ENCODE measurements around the gene CIBAR2.

Gene CIBAR2

GRCh38 chr16:85112364-85112763 is at the start of gene CIBAR2:
Gene CIBAR2, minus strand, starts transcription at chr16:85112472. Its CDS starts 120 bp downstream, at chr16:85112352.
- no peak for TF ChIP-seq CTCF (IDR thresholded peaks at IDR 0.05; ENCODE audit: low read depth, low read length)

GRCh38 chr16:85159179-85159980 is 47.1 kb upstream of the CIBAR2 start:
- TF ChIP-seq CTCF (IDR thresholded peaks at IDR 0.05; ENCODE audit: low read depth, low read length) = no peak
- no peak overlapping the region for H3K4me3 ChIP-seq (ENCODE audit: low read depth, low read length)

More at GRCh38 chr16:85112364-85112763, at the start of gene CIBAR2:
- H3K4me3 ChIP-seq (ENCODE audit: low read depth, low read length) = no peak within 1 kb of the TSS

GRCh38 chr16:85158743-85159178 is 46.5 kb upstream of the CIBAR2 start:
- no peak for TF ChIP-seq CTCF (IDR thresholded peaks at IDR 0.05; ENCODE audit: low read depth, low read length)
- H3K4me3 ChIP-seq (ENCODE audit: low read depth, low read length) = no peak overlapping the region

GRCh38 chr16:85157813-85158742 is 45.8 kb upstream of the CIBAR2 start:
- TF ChIP-seq CTCF (IDR thresholded peaks at IDR 0.05; ENCODE audit: low read depth, low read length) = no peak
- H3K4me3 ChIP-seq (ENCODE audit: low read depth, low read length) = no peak overlapping the region

GRCh38 chr16:85157372-85157771 is 45.1 kb upstream of the CIBAR2 start:
- no peak overlapping the region for H3K4me3 ChIP-seq (ENCODE audit: low read depth, low read length)
- no peak for TF ChIP-seq CTCF (IDR thresholded peaks at IDR 0.05; ENCODE audit: low read depth, low read length)

- no peak overlapping the region for H3K4me3 ChIP-seq (ENCODE audit: low read depth, low read length)
- no peak for TF ChIP-seq CTCF (IDR thresholded peaks at IDR 0.05; ENCODE audit: low read depth, low read length)
These were observed 44.6 kb upstream of the CIBAR2 start for GRCh38 chr16:85156869-85157268.
